Activated naive CD8-positive, alpha-beta T cell (primary cell): ENCODE measurements around the gene DYNC1LI1.

ENCODE experiments used
- H3K27ac Mint-ChIP-seq: one replicate; pipeline ENCODE4 v1.8.0; 2021; ENCODE audit warnings: mixed read lengths
- H3K27me3 Mint-ChIP-seq: one replicate; pipeline ENCODE4 v1.8.0; 2021; ENCODE audit warnings: mixed read lengths
- H3K36me3 Mint-ChIP-seq: one replicate; pipeline ENCODE4 v1.8.0; 2021; ENCODE audit warnings: mixed read lengths
- H3K4me1 Mint-ChIP-seq: one replicate; pipeline ENCODE4 v1.8.0; 2021; ENCODE audit warnings: low read depth, mixed read lengths
- H3K4me3 Mint-ChIP-seq: one replicate; pipeline ENCODE4 v1.8.0; 2021; ENCODE audit warnings: mild to moderate bottlenecking, mixed read lengths
- H3K9me3 Mint-ChIP-seq: one replicate; pipeline ENCODE4 v1.8.0; 2021; ENCODE audit warnings: low read depth, mixed read lengths

The DYNC1LI1 gene

GRCh38 chr3:32498252-32498651, 72.4 kb downstream of the DYNC1LI1 start:
- Mint-ChIP-seq H3K27me3 (no peaks in the 10 kb centered on the region), H3K27ac (no peak overlapping the region), H3K9me3 (no peaks in the 10 kb centered on the region), H3K36me3 (peaks cover 4% of the 10 kb centered on the region), H3K4me3 (no peak overlapping the region), H3K4me1 (peaks cover 48% of the 10 kb centered on the region)

- no peaks in the 10 kb centered on the region for H3K27me3 Mint-ChIP-seq
- H3K9me3 Mint-ChIP-seq = no peaks in the 10 kb centered on the region
- H3K36me3 Mint-ChIP-seq = peaks cover 6% of the 10 kb centered on the region
- no peak overlapping the region for H3K4me3 Mint-ChIP-seq
- peak overlapping the region; percentile 4 for H3K27ac Mint-ChIP-seq
- peaks cover 32% of the 10 kb centered on the region for H3K4me1 Mint-ChIP-seq
Measured at GRCh38 chr3:32495609-32496008, 75.0 kb downstream of the DYNC1LI1 start.

- Mint-ChIP-seq H3K36me3 (peaks cover 6% of the 10 kb centered on the region), H3K4me1 (peaks cover 27% of the 10 kb centered on the region), H3K27ac (no peak overlapping the region), H3K9me3 (no peaks in the 10 kb centered on the region), H3K4me3 (no peak overlapping the region), H3K27me3 (no peaks in the 10 kb centered on the region)
Measured at GRCh38 chr3:32495085-32495484, 75.6 kb downstream of the DYNC1LI1 start.

- Mint-ChIP-seq H3K4me1 (peaks cover 18% of the 10 kb centered on the region), H3K27ac (no peak overlapping the region), H3K27me3 (no peaks in the 10 kb centered on the region), H3K36me3 (peaks cover 6% of the 10 kb centered on the region), H3K9me3 (no peaks in the 10 kb centered on the region), H3K4me3 (no peak overlapping the region)
Measured at GRCh38 chr3:32493437-32494414, 76.9 kb downstream of the DYNC1LI1 start.

GRCh38 chr3:32492684-32493436, 77.8 kb downstream of the DYNC1LI1 start:
- Mint-ChIP-seq H3K27ac (no peak overlapping the region), H3K4me3 (no peak overlapping the region), H3K4me1 (peaks cover 16% of the 10 kb centered on the region), H3K27me3 (no peaks in the 10 kb centered on the region), H3K9me3 (no peaks in the 10 kb centered on the region), H3K36me3 (peaks cover 6% of the 10 kb centered on the region)

- no peak overlapping the region for H3K27ac Mint-ChIP-seq
- H3K27me3 Mint-ChIP-seq = no peaks in the 10 kb centered on the region
- H3K36me3 Mint-ChIP-seq = peaks cover 8% of the 10 kb centered on the region
- no peaks in the 10 kb centered on the region for H3K9me3 Mint-ChIP-seq
- H3K4me1 Mint-ChIP-seq = peaks cover 14% of the 10 kb centered on the region
- no peak overlapping the region for H3K4me3 Mint-ChIP-seq
Measured at GRCh38 chr3:32488474-32489008, 82.1 kb downstream of the DYNC1LI1 start.

GRCh38 chr3:32487781-32488473, 82.7 kb downstream of the DYNC1LI1 start:
- peaks cover 10% of the 10 kb centered on the region for H3K36me3 Mint-ChIP-seq
- H3K27me3 Mint-ChIP-seq = no peaks in the 10 kb centered on the region
- H3K27ac Mint-ChIP-seq = no peak overlapping the region
- no peak overlapping the region for H3K4me3 Mint-ChIP-seq
- peaks cover 17% of the 10 kb centered on the region for H3K4me1 Mint-ChIP-seq
- no peaks in the 10 kb centered on the region for H3K9me3 Mint-ChIP-seq

- Mint-ChIP-seq H3K27ac (no peak overlapping the region), H3K4me1 (peaks cover 24% of the 10 kb centered on the region), H3K36me3 (peaks cover 22% of the 10 kb centered on the region), H3K4me3 (no peak overlapping the region), H3K27me3 (no peaks in the 10 kb centered on the region), H3K9me3 (no peaks in the 10 kb centered on the region)
Measured at GRCh38 chr3:32484436-32484835, 86.2 kb downstream of the DYNC1LI1 start.

GRCh38 chr3:32483772-32484171, 86.9 kb downstream of the DYNC1LI1 start:
- Mint-ChIP-seq H3K4me1 (peaks cover 24% of the 10 kb centered on the region), H3K27ac (no peak overlapping the region), H3K9me3 (no peaks in the 10 kb centered on the region), H3K4me3 (no peak overlapping the region), H3K36me3 (peaks cover 24% of the 10 kb centered on the region), H3K27me3 (no peaks in the 10 kb centered on the region)

- H3K36me3 Mint-ChIP-seq = peaks cover 27% of the 10 kb centered on the region
- peak overlapping the region; percentile 31 for H3K27ac Mint-ChIP-seq
- H3K9me3 Mint-ChIP-seq = no peaks in the 10 kb centered on the region
- peaks cover 22% of the 10 kb centered on the region for H3K4me1 Mint-ChIP-seq
- H3K27me3 Mint-ChIP-seq = no peaks in the 10 kb centered on the region
- H3K4me3 Mint-ChIP-seq = no peak overlapping the region
Measured at GRCh38 chr3:32482693-32483092, 88.0 kb downstream of the DYNC1LI1 start.

GRCh38 chr3:32481791-32482631, 88.6 kb downstream of the DYNC1LI1 start:
- H3K27me3 Mint-ChIP-seq = no peaks in the 10 kb centered on the region
- no peak overlapping the region for H3K27ac Mint-ChIP-seq
- H3K9me3 Mint-ChIP-seq = no peaks in the 10 kb centered on the region
- H3K36me3 Mint-ChIP-seq = peaks cover 29% of the 10 kb centered on the region
- peaks cover 22% of the 10 kb centered on the region for H3K4me1 Mint-ChIP-seq
- H3K4me3 Mint-ChIP-seq = no peak overlapping the region

GRCh38 chr3:32480604-32481003, 90.1 kb downstream of the DYNC1LI1 start:
- peaks cover 24% of the 10 kb centered on the region for H3K4me1 Mint-ChIP-seq
- no peaks in the 10 kb centered on the region for H3K9me3 Mint-ChIP-seq
- peaks cover 30% of the 10 kb centered on the region for H3K36me3 Mint-ChIP-seq
- H3K27ac Mint-ChIP-seq = no peak overlapping the region
- H3K27me3 Mint-ChIP-seq = no peaks in the 10 kb centered on the region
- no peak overlapping the region for H3K4me3 Mint-ChIP-seq
